A549 (cell line): Measurements from ENCODE around the gene SMARCD3. TPM values are rescaled to one million over a fixed set of nuclear protein-coding genes. Genes with fewer than 3 reads are reported as not detected.

Source experiments
- ATAC-seq, 2 experiments: fragments of 200-7000 bp in 1 of 2; fragments of >200 bp in 1 of 2; cut with Nextera tagmentation in 1 of 2; cut with Tn5 transposase in 1 of 2; 3 replicates each; pipeline versions ENCODE4 v1.8.0 to v1.9.1; 2018 to 2020; ENCODE audit warnings: mild to moderate bottlenecking in 1 of 2, moderate library complexity in 1 of 2
- CTCF ChIA-PET: fragments of 300-600 bp; sonication (Branson Sonifier 250); formaldehyde crosslinking; extraction: SDS; loops from one replicate; lab custom pipeline; 2021; ENCODE audit warnings: antibody characterized with exemption, inconsistent platforms; lab: Yijun Ruan, JAX
- POLR2A ChIA-PET: fragments of 350-600 bp; formaldehyde crosslinking; extraction: SDS; loops from one replicate; lab custom pipeline; 2021; ENCODE audit warnings: antibody characterized with exemption, inconsistent platforms; lab: Yijun Ruan, JAX
- DNase-seq, 2 experiments: peaks; one replicate each; pipeline versions ENCODE4 v3.0.0 to v3.0.0-alpha.2; 2011 to 2016; ENCODE audit warnings: low read depth in 1 of 2, low spot score in 1 of 2
- FAIRE-seq: peaks from 2 replicates; lab custom pipeline; 2011; peaks lifted over from hg19 to GRCh38; lab: Jason Lieb, UNC
- H3K27ac ChIP-seq, 2 experiments: fragments of >200 bp; sonication (Bioruptor Twin); formaldehyde crosslinking; 3 replicates each; pipeline ENCODE4 v1.5.1; 2016 to 2017
- H3K4me1 ChIP-seq: fragments of >200 bp; sonication (Bioruptor Twin); formaldehyde crosslinking; 3 replicates; pipeline ENCODE4 v1.6.1; 2016
- H3K4me2 ChIP-seq: fragments of >200 bp; sonication (Bioruptor Twin); formaldehyde crosslinking; 3 replicates; pipeline ENCODE4 v1.6.1; 2016
- H3K4me3 ChIP-seq: fragments of >200 bp; sonication (Bioruptor Twin); formaldehyde crosslinking; 3 replicates; pipeline ENCODE4 v1.5.1; 2016
- H3K9me3 ChIP-seq: fragments of >200 bp; sonication (Bioruptor Twin); formaldehyde crosslinking; 3 replicates; pipeline ENCODE4 v1.6.1; 2016
- ATOH8 ChIP-seq: fragments of 250-450 bp; sonication (Bioruptor Pico); IDR thresholded peaks from 2 replicates; pipeline ENCODE4 v1.5.0; 2020; ENCODE audit warnings: low read depth, mild to moderate bottlenecking, moderate library complexity
- BHLHE40 ChIP-seq: IDR thresholded peaks from 2 replicates; pipeline ENCODE4 v1.6.1; 2012; ENCODE audit warnings: low read depth, low read length, inconsistent platforms
- CTCF ChIP-seq: fragments of >200 bp; sonication (Bioruptor Twin); formaldehyde crosslinking; IDR thresholded peaks from 3 replicates; pipeline ENCODE4 v1.5.1; 2016
- EHMT2 ChIP-seq: fragments of 200-600 bp; sonication (generic); IDR thresholded peaks from 2 replicates; pipeline ENCODE4 v1.6.1; 2016; ENCODE audit warnings: antibody characterized with exemption, low read depth, mild to moderate bottlenecking, moderate library complexity
- EP300 ChIP-seq, 2 experiments: fragments of >200 bp; sonication (Bioruptor Twin); formaldehyde crosslinking; IDR thresholded peaks; 2 replicates in 1 of 2; 3 replicates in 1 of 2; pipeline ENCODE4 v1.6.1; 2016 to 2017
- FOSL2 ChIP-seq, 2 experiments: fragments of 450-650 bp in 1 of 2; fragments of >200 bp in 1 of 2; sonication (Bioruptor Twin) in 1 of 2; formaldehyde crosslinking; IDR thresholded peaks; 2 replicates each; pipeline versions ENCODE4 v1.5.0 to v1.6.1; 2016 to 2020; ENCODE audit warnings: mild to moderate bottlenecking in 1 of 2, moderate library complexity in 1 of 2
- GATA3 ChIP-seq: IDR thresholded peaks from 2 replicates; pipeline ENCODE4 v1.6.1; 2012; ENCODE audit warnings: borderline replicate concordance
- HDAC2 ChIP-seq: fragments of 200-600 bp; sonication (generic); IDR thresholded peaks from 2 replicates; pipeline ENCODE4 v1.6.1; 2016
- HOXB13 ChIP-seq: fragments of 250-450 bp; sonication (Bioruptor Pico); IDR thresholded peaks from 2 replicates; pipeline ENCODE4 v1.5.0; 2020; ENCODE audit warnings: low read depth, mild to moderate bottlenecking, moderate library complexity
- HOXB5 ChIP-seq: fragments of 250-450 bp; sonication (Bioruptor Pico); IDR thresholded peaks from 2 replicates; pipeline ENCODE4 v1.5.0; 2020; ENCODE audit warnings: mild to moderate bottlenecking, moderate library complexity
- JUN ChIP-seq, 2 experiments: fragments of >200 bp; sonication (Bioruptor Twin); formaldehyde crosslinking; IDR thresholded peaks; 2 replicates in 1 of 2; 3 replicates in 1 of 2; pipeline ENCODE4 v1.6.1; 2016 to 2017
- MAFK ChIP-seq: fragments of 450-650 bp; IDR thresholded peaks from 2 replicates; pipeline ENCODE4 v1.6.1; 2014; ENCODE audit not compliant: partially characterized antibody
- MAZ ChIP-seq: fragments of 150-350 bp; IDR thresholded peaks from 2 replicates; pipeline ENCODE4 v1.6.1; 2014; ENCODE audit warnings: antibody characterized with exemption, low read depth, low read length, borderline replicate concordance
- RAD21 ChIP-seq, 2 experiments: fragments of >200 bp in 1 of 2; sonication (Bioruptor Twin) in 1 of 2; formaldehyde crosslinking in 1 of 2; IDR thresholded peaks in 1 of 2; conservative IDR thresholded peaks in 1 of 2; 2 replicates in 1 of 2; 3 replicates in 1 of 2; pipeline ENCODE4 v1.6.1; 2012 to 2018; ENCODE audit warnings: inconsistent platforms in 1 of 2
- RARB ChIP-seq: fragments of 250-450 bp; sonication (Bioruptor Pico); IDR thresholded peaks from 2 replicates; pipeline ENCODE4 v1.8.0; 2021; ENCODE audit warnings: mild to moderate bottlenecking, moderate library complexity
- RNF2 ChIP-seq: fragments of 200-600 bp; sonication (generic); IDR thresholded peaks from 2 replicates; pipeline ENCODE4 v1.6.1; 2016; ENCODE audit warnings: low read depth, mild to moderate bottlenecking, antibody characterized with exemption, moderate library complexity, borderline replicate concordance
- SMC3 ChIP-seq: fragments of >200 bp; sonication (Bioruptor Twin); formaldehyde crosslinking; IDR thresholded peaks from 3 replicates; pipeline ENCODE4 v1.6.1; 2018; ENCODE audit warnings: inconsistent platforms
- SREBF2 ChIP-seq: fragments of 450-650 bp; IDR thresholded peaks from 2 replicates; pipeline ENCODE4 v1.6.1; 2014; ENCODE audit warnings: mild to moderate bottlenecking, moderate library complexity
- TP53 ChIP-seq: fragments of 250-450 bp; sonication (Bioruptor Pico); IDR thresholded peaks from 2 replicates; pipeline ENCODE4 v1.5.0; 2021; ENCODE audit warnings: mild to moderate bottlenecking, moderate library complexity
- ZSCAN20 ChIP-seq: fragments of 250-450 bp; sonication (Bioruptor Pico); IDR thresholded peaks from 2 replicates; pipeline ENCODE4 v1.8.0; 2022; ENCODE audit warnings: mild to moderate bottlenecking, moderate library complexity
- WGBS: methylation state at CpG from one replicate; pipeline ENCODE4 v1.1.6; 2017; ENCODE audit errors: missing lambda C conversion rate; 5-methylcytosine and 5-hydroxymethylcytosine counted together
- polyA plus RNA-seq, 4 experiments: library from polyadenylated mRNA; depleted of rRNA in 3 of 4; stranded (reverse); fragments of >200 nt; fragmentation: RNase III in 1 of 4; extraction: RNeasy Plus Mini Kit Qiagen cat#74134 plus additional on column Dnase treatment in 1 of 4; gene quantifications; 2 replicates in 3 of 4; 3 replicates in 1 of 4; pipeline ENCODE4 v1.2.3, GENCODE V29; 2011 to 2017
- TF ChIP-seq, protein P1 (sequence below): fragments of >200 bp; sonication (Bioruptor Twin); formaldehyde crosslinking; IDR thresholded peaks from 2 replicates; pipeline ENCODE4 v1.6.1; 2016
- TF ChIP-seq, protein P2 (sequence below): fragments of 150-350 bp; IDR thresholded peaks from 2 replicates; pipeline ENCODE4 v1.6.1; 2014; ENCODE audit warnings: low read depth, mild to moderate bottlenecking, low read length
- TF ChIP-seq, protein P3 (sequence below): IDR thresholded peaks from 2 replicates; pipeline ENCODE4 v1.6.1; 2012
- TF ChIP-seq, protein P4 (sequence below): fragments of 450-650 bp; IDR thresholded peaks from 2 replicates; pipeline ENCODE4 v1.6.1; 2014; ENCODE audit warnings: antibody characterized with exemption

Gene SMARCD3
- polyA plus RNA-seq, 2 of the 4 experiments (the other 2 are of a cell fraction) = 11.6 to 12.5 TPM

DNA sequence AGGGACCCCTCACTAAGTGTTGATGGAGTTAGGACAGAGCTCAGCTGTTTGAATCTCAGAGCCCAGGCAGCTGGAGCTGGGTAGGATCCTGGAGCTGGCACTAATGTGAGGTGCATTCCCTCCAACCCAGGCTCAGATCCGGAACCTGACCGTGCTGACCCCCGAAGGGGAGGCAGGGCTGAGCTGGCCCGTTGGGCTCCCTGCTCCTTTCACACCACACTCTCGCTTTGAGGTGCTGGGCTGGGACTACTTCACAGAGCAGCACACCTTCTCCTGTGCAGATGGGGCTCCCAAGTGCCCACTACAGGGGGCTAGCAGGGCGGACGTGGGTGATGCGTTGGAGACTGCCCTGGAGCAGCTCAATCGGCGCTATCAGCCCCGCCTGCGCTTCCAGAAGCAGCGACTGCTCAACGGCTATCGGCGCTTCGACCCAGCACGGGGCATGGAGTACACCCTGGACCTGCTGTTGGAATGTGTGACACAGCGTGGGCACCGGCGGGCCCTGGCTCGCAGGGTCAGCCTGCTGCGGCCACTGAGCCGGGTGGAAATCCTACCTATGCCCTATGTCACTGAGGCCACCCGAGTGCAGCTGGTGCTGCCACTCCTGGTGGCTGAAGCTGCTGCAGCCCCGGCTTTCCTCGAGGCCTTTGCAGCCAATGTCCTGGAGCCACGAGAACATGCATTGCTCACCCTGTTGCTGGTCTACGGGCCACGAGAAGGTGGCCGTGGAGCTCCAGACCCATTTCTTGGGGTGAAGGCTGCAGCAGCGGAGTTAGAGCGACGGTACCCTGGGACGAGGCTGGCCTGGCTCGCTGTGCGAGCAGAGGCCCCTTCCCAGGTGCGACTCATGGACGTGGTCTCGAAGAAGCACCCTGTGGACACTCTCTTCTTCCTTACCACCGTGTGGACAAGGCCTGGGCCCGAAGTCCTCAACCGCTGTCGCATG lies 11.0 kb downstream of the SMARCD3 start:
- Histone ChIP-seq H3K4me3 (no peak overlapping the region), H3K4me2 (no peak overlapping the region), H3K27ac (no peak overlapping the region), H3K9me3 (no peaks in the 10 kb centered on the region), H3K4me1 (peaks cover 23% of the 10 kb centered on the region; the same call in 2 of the 3 replicates)
- ChIA-PET CTCF (interaction anchor here (0.9 to 6.5 kb wide), 10 partner anchors 7 to 114 kb away, joined by 3 to 69 read pairs (median 4); no protein-coding TSS in a partner anchor), POLR2A (no interaction called here)
- WGBS = 95% methylated on average over 39 of the region's 44 CpGs
- TF ChIP-seq JUN (IDR thresholded peaks at IDR 0.05) = no peak
- no peak for TF ChIP-seq HOXB13 (CRISPR knock-in tag)
- TF ChIP-seq RAD21 (conservative IDR thresholded peaks at IDR 0.05 in 1 of 2, IDR thresholded peaks at IDR 0.05 in 1 of 2) = no peak
- TF ChIP-seq EHMT2 = no peak
- no peak for TF ChIP-seq ZSCAN20 (CRISPR knock-in tag)
- no peak for TF ChIP-seq CTCF
- TF ChIP-seq RNF2 = no peak
- TF ChIP-seq, protein P1, sequence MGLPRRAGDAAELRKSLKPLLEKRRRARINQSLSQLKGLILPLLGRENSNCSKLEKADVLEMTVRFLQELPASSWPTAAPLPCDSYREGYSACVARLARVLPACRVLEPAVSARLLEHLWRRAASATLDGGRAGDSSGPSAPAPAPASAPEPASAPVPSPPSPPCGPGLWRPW = no peak
- no peak for TF ChIP-seq RARB (CRISPR knock-in tag)
- TF ChIP-seq, protein P2, sequence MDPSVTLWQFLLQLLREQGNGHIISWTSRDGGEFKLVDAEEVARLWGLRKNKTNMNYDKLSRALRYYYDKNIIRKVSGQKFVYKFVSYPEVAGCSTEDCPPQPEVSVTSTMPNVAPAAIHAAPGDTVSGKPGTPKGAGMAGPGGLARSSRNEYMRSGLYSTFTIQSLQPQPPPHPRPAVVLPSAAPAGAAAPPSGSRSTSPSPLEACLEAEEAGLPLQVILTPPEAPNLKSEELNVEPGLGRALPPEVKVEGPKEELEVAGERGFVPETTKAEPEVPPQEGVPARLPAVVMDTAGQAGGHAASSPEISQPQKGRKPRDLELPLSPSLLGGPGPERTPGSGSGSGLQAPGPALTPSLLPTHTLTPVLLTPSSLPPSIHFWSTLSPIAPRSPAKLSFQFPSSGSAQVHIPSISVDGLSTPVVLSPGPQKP = no peak
- no peak for TF ChIP-seq HOXB5 (CRISPR knock-in tag)
- ATAC-seq (no peak), FAIRE-seq (no peak), DNase-seq (no peak)

DNA sequence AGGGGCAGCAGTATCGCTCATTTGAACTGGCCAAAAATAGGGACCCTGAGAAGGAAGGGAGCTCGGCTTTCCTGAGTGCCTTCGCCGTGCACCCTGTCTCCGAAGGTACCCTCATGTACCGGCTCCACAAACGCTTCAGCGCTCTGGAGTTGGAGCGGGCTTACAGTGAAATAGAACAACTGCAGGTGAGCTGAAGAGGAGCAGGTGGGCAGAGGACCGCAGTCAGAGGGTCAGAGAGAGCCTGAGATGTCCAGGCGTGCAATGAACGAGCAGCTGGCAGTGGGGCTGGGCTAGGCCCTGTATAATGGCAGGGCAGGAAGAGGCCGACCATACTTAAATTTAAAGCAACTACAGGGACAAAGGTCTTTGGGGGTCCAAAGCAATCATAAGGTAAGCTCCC lies 12.1 kb downstream of the SMARCD3 start:
- Histone ChIP-seq H3K27ac (no peak overlapping the region), H3K4me3 (no peak overlapping the region), H3K9me3 (no peaks in the 10 kb centered on the region), H3K4me2 (no peak overlapping the region), H3K4me1 (peaks cover 28% of the 10 kb centered on the region; the same call in 2 of the 3 replicates)
- WGBS = 94% methylated on average over 13 of the region's 13 CpGs
- CTCF ChIA-PET = interaction anchor here (0.6 to 6.5 kb wide), 11 partner anchors 8 to 696 kb away, joined by 3 to 69 read pairs (median 3); no protein-coding TSS in a partner anchor
- ATAC-seq (no peak), DNase-seq (no peak), FAIRE-seq (no peak)
- POLR2A ChIA-PET = no interaction called here
- TF ChIP-seq EP300 (IDR thresholded peaks at IDR 0.05) (no peak), HDAC2 (no peak), SREBF2 (no peak), GATA3 (no peak), BHLHE40 (no peak), TP53 (no peak), CTCF (no peak), FOSL2 (IDR thresholded peaks at IDR 0.05) (no peak), FOSL2 (CRISPR knock-in tag; IDR thresholded peaks at IDR 0.05) (no peak), HOXB5 (CRISPR knock-in tag) (no peak), SMC3 (no peak), ATOH8 (CRISPR knock-in tag) (no peak), RAD21 (conservative IDR thresholded peaks at IDR 0.05 in 1 of 2, IDR thresholded peaks at IDR 0.05 in 1 of 2) (no peak), MAZ (no peak), MAFK (no peak)
- TF ChIP-seq, protein P3, sequence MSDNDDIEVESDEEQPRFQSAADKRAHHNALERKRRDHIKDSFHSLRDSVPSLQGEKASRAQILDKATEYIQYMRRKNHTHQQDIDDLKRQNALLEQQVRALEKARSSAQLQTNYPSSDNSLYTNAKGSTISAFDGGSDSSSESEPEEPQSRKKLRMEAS = no peak
- TF ChIP-seq, protein P2 = no peak
- TF ChIP-seq, protein P1 = no peak
- TF ChIP-seq, protein P4, sequence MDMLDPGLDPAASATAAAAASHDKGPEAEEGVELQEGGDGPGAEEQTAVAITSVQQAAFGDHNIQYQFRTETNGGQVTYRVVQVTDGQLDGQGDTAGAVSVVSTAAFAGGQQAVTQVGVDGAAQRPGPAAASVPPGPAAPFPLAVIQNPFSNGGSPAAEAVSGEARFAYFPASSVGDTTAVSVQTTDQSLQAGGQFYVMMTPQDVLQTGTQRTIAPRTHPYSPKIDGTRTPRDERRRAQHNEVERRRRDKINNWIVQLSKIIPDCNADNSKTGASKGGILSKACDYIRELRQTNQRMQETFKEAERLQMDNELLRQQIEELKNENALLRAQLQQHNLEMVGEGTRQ = no peak
